Measurements from ENCODE around the gene TIGD4. TPM values are rescaled to one million over a fixed set of nuclear protein-coding genes. Genes with fewer than 3 reads are reported as not detected.

The TIGD4 gene
- total RNA-seq, 1 donor from 2014 or later = 0.17 TPM

- no peak for DNase-seq
Measured at GRCh38 chr4:152719801-152720556, 59.6 kb downstream of the TIGD4 start.

Other genes starting within 250 kb of the TIGD4 start
- gene FBXW7, start 243.6 kb downstream of the TIGD4 start, total RNA-seq = 64.9 and 105 TPM in 2 replicates
- gene TMEM154, start 99.7 kb downstream of the TIGD4 start, total RNA-seq = 1.0 and 3.1 TPM in 2 replicates
- 34.4 and 34.5 TPM in 2 replicates for gene ARFIP1, start 224 bp upstream of the TIGD4 start, total RNA-seq
- gene FHDC1, start 156.6 kb upstream of the TIGD4 start, total RNA-seq = 0.42 and 0.68 TPM in 2 replicates

All from dermis blood vessel endothelial cell (primary cell).